Neural crest cell (in vitro differentiated cells): ENCODE results near the gene GPR158. TPM values are rescaled to one million over a fixed set of nuclear protein-coding genes. Genes with fewer than 3 reads are reported as not detected.

Source experiments
- DNase-seq: peaks from one replicate; pipeline ENCODE4 v3.0.0; 2021; ENCODE audit warnings: low read depth, mixed read lengths, low spot score
- H3K27ac Mint-ChIP-seq: one replicate; pipeline ENCODE4 v1.8.0; 2021; ENCODE audit warnings: mild to moderate bottlenecking, mixed read lengths; ENCODE audit not compliant: unreplicated experiment
- H3K27me3 Mint-ChIP-seq: 2 replicates; pipeline ENCODE4 v1.8.0; 2021; ENCODE audit warnings: low read depth, mild to moderate bottlenecking, mixed read lengths
- H3K36me3 Mint-ChIP-seq: 2 replicates; pipeline ENCODE4 v1.8.0; 2021; ENCODE audit warnings: low read depth, mild to moderate bottlenecking, mixed read lengths
- H3K4me1 Mint-ChIP-seq: 2 replicates; pipeline ENCODE4 v1.8.0; 2021; ENCODE audit warnings: mixed read lengths
- H3K4me3 Mint-ChIP-seq: one replicate; pipeline ENCODE4 v1.8.0; 2021; ENCODE audit warnings: mild to moderate bottlenecking, mixed read lengths
- H3K9me3 Mint-ChIP-seq: 2 replicates; pipeline ENCODE4 v1.8.0; 2021; ENCODE audit warnings: mixed read lengths
- total RNA-seq: library from RNA; stranded (reverse); gene quantifications from 2 replicates; pipeline ENCODE4 v1.2.1, GENCODE V29; 2021
- TF ChIP-seq, protein P1 (sequence below): fragments of 200-600 bp; sonication (generic); conservative IDR thresholded peaks from 2 replicates; pipeline ENCODE4 v1.5.0; 2021; ENCODE audit warnings: antibody characterized with exemption, mild to moderate bottlenecking

GPR158 gene
- total RNA-seq, 1 donor from 2014 or later = 0.26 TPM

DNA sequence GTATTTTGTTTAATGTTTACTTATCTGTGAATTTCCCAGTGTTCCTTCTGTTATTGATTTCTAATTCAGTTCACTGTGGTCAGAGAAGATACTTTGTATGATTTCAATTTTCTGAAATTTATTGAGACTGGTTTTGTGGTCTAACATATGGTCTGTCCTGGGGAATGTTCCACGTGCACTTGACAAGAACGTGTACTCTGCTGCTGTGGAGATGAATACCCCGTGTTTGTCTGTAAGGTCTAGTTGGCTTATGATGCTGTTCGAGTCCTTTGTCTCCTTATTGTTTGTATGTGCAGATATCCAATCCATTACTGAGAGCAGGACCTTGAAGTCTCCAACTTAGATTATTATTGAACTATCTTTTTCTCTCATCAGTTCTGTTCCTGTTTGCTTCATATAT is 387.7 kb downstream of the GPR158 start:
- H3K4me1 Mint-ChIP-seq = no peaks in the 10 kb centered on the region
- TF ChIP-seq, protein P1, sequence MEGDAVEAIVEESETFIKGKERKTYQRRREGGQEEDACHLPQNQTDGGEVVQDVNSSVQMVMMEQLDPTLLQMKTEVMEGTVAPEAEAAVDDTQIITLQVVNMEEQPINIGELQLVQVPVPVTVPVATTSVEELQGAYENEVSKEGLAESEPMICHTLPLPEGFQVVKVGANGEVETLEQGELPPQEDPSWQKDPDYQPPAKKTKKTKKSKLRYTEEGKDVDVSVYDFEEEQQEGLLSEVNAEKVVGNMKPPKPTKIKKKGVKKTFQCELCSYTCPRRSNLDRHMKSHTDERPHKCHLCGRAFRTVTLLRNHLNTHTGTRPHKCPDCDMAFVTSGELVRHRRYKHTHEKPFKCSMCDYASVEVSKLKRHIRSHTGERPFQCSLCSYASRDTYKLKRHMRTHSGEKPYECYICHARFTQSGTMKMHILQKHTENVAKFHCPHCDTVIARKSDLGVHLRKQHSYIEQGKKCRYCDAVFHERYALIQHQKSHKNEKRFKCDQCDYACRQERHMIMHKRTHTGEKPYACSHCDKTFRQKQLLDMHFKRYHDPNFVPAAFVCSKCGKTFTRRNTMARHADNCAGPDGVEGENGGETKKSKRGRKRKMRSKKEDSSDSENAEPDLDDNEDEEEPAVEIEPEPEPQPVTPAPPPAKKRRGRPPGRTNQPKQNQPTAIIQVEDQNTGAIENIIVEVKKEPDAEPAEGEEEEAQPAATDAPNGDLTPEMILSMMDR = no peak

GRCh38 chr10:25564351-25564750 is 389.6 kb downstream of the GPR158 start:
- Mint-ChIP-seq H3K4me1 (no peaks in the 10 kb centered on the region), H3K9me3 (peaks cover under 1% of the 10 kb centered on the region), H3K27me3 (no peaks in the 10 kb centered on the region), H3K4me3 (no peak overlapping the region), H3K27ac (no peak overlapping the region), H3K36me3 (no peaks in the 10 kb centered on the region)
- TF ChIP-seq, protein P1 = no peak
- no peak for DNase-seq

More for the DNA sequence above, 387.7 kb downstream of the GPR158 start:
- no peak overlapping the region for H3K4me3 Mint-ChIP-seq
- no peaks in the 10 kb centered on the region for H3K27me3 Mint-ChIP-seq
- H3K27ac Mint-ChIP-seq = no peak overlapping the region
- DNase-seq = no peak
- H3K9me3 Mint-ChIP-seq = no peaks in the 10 kb centered on the region
- H3K36me3 Mint-ChIP-seq = no peaks in the 10 kb centered on the region

DNA sequence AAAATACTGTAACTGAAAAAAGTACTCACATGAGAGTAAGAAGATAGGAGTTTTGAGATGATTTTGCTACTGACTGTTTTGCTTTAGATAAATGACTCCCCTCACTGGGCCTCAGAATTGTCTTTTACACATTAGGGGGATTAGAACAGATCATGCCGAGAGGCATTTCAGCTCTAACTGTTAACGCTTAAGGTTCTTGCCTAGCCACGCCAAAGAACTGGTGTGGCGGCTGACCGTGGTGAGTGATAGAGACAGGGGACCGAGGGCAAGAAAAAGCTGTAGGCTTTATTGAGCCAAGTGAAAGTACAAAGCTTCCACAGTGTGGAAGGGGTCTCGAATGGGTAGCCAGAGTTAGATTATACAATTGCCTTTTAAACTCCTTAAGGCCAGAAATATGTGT is 390.8 kb downstream of the GPR158 start:
- H3K36me3 Mint-ChIP-seq = no peaks in the 10 kb centered on the region
- DNase-seq = no peak
- TF ChIP-seq, protein P1 = no peak
- H3K4me3 Mint-ChIP-seq = no peak overlapping the region
- H3K27me3 Mint-ChIP-seq = no peaks in the 10 kb centered on the region
- H3K9me3 Mint-ChIP-seq = peaks cover 2% of the 10 kb centered on the region
- H3K4me1 Mint-ChIP-seq = no peaks in the 10 kb centered on the region
- H3K27ac Mint-ChIP-seq = peak overlapping the region; percentile 21

DNA sequence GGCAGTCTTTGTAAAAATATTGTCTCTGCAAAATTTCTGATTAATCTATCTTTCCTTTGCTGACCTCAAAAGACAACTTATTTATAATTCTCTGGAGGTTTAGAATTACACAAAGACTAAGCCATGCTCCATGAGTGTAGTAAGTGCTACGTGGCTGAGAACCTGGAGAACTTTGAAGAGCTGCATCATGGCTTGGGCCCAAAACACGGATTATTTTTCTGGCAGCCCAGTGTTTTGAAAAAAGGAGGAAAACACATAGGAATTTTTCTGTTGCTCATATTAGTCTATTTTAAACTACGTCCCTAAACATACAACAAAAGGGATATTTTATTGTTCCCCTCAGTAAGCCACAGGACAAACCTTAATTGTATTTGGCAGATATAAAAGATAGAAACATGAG is 398.5 kb downstream of the GPR158 start:
- TF ChIP-seq, protein P1 = no peak
- H3K36me3 Mint-ChIP-seq = no peaks in the 10 kb centered on the region
- H3K27ac Mint-ChIP-seq = no peak overlapping the region

DNA sequence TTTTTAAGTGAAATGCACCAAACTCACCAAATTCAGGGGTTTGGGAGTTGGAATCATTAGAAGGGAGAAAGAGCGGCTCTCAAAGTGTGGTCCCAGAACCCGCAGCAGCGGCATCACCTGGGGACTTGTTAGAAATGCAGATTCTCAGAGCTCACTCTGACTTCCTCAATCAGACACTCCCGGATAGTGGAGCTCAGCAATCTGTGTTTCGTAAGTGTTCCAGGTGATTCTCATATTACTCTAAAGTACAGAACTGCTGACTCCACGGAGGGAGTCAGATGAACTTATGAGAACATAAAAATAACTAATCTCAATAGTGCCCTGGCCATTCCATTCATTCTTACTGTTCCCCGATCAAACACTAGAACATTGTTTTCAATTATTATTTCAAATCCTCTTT is 400.5 kb downstream of the GPR158 start:
- DNase-seq = no peak
- H3K4me3 Mint-ChIP-seq = no peak overlapping the region
- H3K4me1 Mint-ChIP-seq = no peaks in the 10 kb centered on the region
- no peak overlapping the region for H3K27ac Mint-ChIP-seq
- TF ChIP-seq, protein P1 = no peak
- no peaks in the 10 kb centered on the region for H3K27me3 Mint-ChIP-seq
- no peaks in the 10 kb centered on the region for H3K9me3 Mint-ChIP-seq
- no peaks in the 10 kb centered on the region for H3K36me3 Mint-ChIP-seq

More for the DNA sequence above, 398.5 kb downstream of the GPR158 start:
- Mint-ChIP-seq H3K27me3 (no peaks in the 10 kb centered on the region), H3K4me1 (no peaks in the 10 kb centered on the region), H3K9me3 (peaks cover 2% of the 10 kb centered on the region), H3K4me3 (no peak overlapping the region)
- DNase-seq = no peak

- no peaks in the 10 kb centered on the region for H3K36me3 Mint-ChIP-seq
- H3K27ac Mint-ChIP-seq = no peak overlapping the region
- TF ChIP-seq, protein P1 = no peak
- no peak for DNase-seq
- H3K4me3 Mint-ChIP-seq = no peak overlapping the region
- no peaks in the 10 kb centered on the region for H3K9me3 Mint-ChIP-seq
- no peaks in the 10 kb centered on the region for H3K4me1 Mint-ChIP-seq
- H3K27me3 Mint-ChIP-seq = no peaks in the 10 kb centered on the region
Measured at GRCh38 chr10:25578061-25578460, 403.3 kb downstream of the GPR158 start.
